Measurements from ENCODE around the gene ACTN4. TPM values are rescaled to one million over a fixed set of nuclear protein-coding genes. Genes with fewer than 3 reads are reported as not detected.

Gene ACTN4
- total and polyA plus RNA-seq, 2 experiments from 2014 or later: 59.3 to 321 TPM

GRCh38 chr19:38713227-38713649, 65.8 kb downstream of the ACTN4 start:
- Histone ChIP-seq H3K9me3 (ENCODE audit: low read depth) (no peaks in the 10 kb centered on the region), H3K4me1 (ENCODE audit: insufficient read depth) (no peaks in the 10 kb centered on the region), H3K27me3 (no peaks in the 10 kb centered on the region), H4K20me1 (ENCODE audit: insufficient read depth, poor library complexity, severe bottlenecking) (no peaks in the 10 kb centered on the region), H3K36me3 (replicated peaks; ENCODE audit: insufficient read depth, low read depth) (peaks cover 4% of the 10 kb centered on the region), H3K4me3 (no peak overlapping the region), H3K9me2 (replicated peaks; ENCODE audit: insufficient read depth) (no peaks in the 10 kb centered on the region), H3K4me2 (no peak overlapping the region), H2AFZ (no peak overlapping the region), H3K27ac (no peak overlapping the region), H3K79me2 (peaks cover 17% of the 10 kb centered on the region)
- no peak for DNase-seq (ENCODE audit: low spot score)
- TF ChIP-seq CTCF (IDR thresholded peaks at IDR 0.05; ENCODE audit: poor library complexity) (no peak), EZH2phosphoT487 (IDR thresholded peaks at IDR 0.05; ENCODE audit: low read depth, severe bottlenecking, unreplicated experiment) (no peak), EZH2 (IDR thresholded peaks at IDR 0.05; ENCODE audit: borderline replicate concordance) (no peak)
- WGBS (ENCODE audit: low lambda C conversion rate, missing lambda C conversion rate): 96% methylated on average over 18 of the region's 19 CpGs

GRCh38 chr19:38713865-38714264, 66.4 kb downstream of the ACTN4 start:
- Histone ChIP-seq H3K27ac (no peak overlapping the region), H3K4me1 (ENCODE audit: insufficient read depth) (peaks cover 2% of the 10 kb centered on the region), H3K4me3 (no peak overlapping the region), H3K9me3 (ENCODE audit: low read depth) (no peaks in the 10 kb centered on the region), H4K20me1 (ENCODE audit: insufficient read depth, poor library complexity, severe bottlenecking) (no peaks in the 10 kb centered on the region), H3K79me2 (peaks cover 12% of the 10 kb centered on the region), H2AFZ (no peak overlapping the region), H3K27me3 (no peaks in the 10 kb centered on the region), H3K4me2 (no peak overlapping the region), H3K36me3 (replicated peaks; ENCODE audit: insufficient read depth, low read depth) (peaks cover 4% of the 10 kb centered on the region), H3K9me2 (replicated peaks; ENCODE audit: insufficient read depth) (no peaks in the 10 kb centered on the region)
- 88% methylated on average over 14 of the region's 14 CpGs for WGBS (ENCODE audit: low lambda C conversion rate, missing lambda C conversion rate)
- TF ChIP-seq CTCF (IDR thresholded peaks at IDR 0.05; ENCODE audit: poor library complexity) (no peak), EZH2 (IDR thresholded peaks at IDR 0.05; ENCODE audit: borderline replicate concordance) (no peak), EZH2phosphoT487 (IDR thresholded peaks at IDR 0.05; ENCODE audit: low read depth, severe bottlenecking, unreplicated experiment) (no peak)
- no peak for DNase-seq (ENCODE audit: low spot score)

GRCh38 chr19:38714354-38714778, 66.9 kb downstream of the ACTN4 start:
- H3K79me2 ChIP-seq: peaks cover 7% of the 10 kb centered on the region
- no peaks in the 10 kb centered on the region for H3K9me2 ChIP-seq (replicated peaks; ENCODE audit: insufficient read depth)
- H3K4me1 ChIP-seq (ENCODE audit: insufficient read depth): peaks cover 7% of the 10 kb centered on the region
- no peaks in the 10 kb centered on the region for H3K9me3 ChIP-seq (ENCODE audit: low read depth)
- TF ChIP-seq CTCF (IDR thresholded peaks at IDR 0.05; ENCODE audit: poor library complexity) (no peak), EZH2 (IDR thresholded peaks at IDR 0.05; ENCODE audit: borderline replicate concordance) (no peak), EZH2phosphoT487 (IDR thresholded peaks at IDR 0.05; ENCODE audit: low read depth, severe bottlenecking, unreplicated experiment) (no peak)
- H3K27ac ChIP-seq: no peak overlapping the region
- no peak overlapping the region for H2AFZ ChIP-seq
- peaks cover 4% of the 10 kb centered on the region for H3K36me3 ChIP-seq (replicated peaks; ENCODE audit: insufficient read depth, low read depth)
- no peaks in the 10 kb centered on the region for H4K20me1 ChIP-seq (ENCODE audit: insufficient read depth, poor library complexity, severe bottlenecking)
- H3K27me3 ChIP-seq: no peaks in the 10 kb centered on the region
- 88% methylated on average over 14 of the region's 14 CpGs for WGBS (ENCODE audit: low lambda C conversion rate, missing lambda C conversion rate)
- no peak overlapping the region for H3K4me2 ChIP-seq
- no peak for DNase-seq (ENCODE audit: low spot score)
- H3K4me3 ChIP-seq: no peak overlapping the region

- DNase-seq (ENCODE audit: low spot score): no peak
- Histone ChIP-seq H3K36me3 (replicated peaks; ENCODE audit: insufficient read depth, low read depth) (peaks cover 4% of the 10 kb centered on the region), H3K79me2 (peaks cover 5% of the 10 kb centered on the region), H3K4me2 (no peak overlapping the region), H3K4me1 (ENCODE audit: insufficient read depth) (peaks cover 14% of the 10 kb centered on the region), H4K20me1 (ENCODE audit: insufficient read depth, poor library complexity, severe bottlenecking) (no peaks in the 10 kb centered on the region), H3K9me2 (replicated peaks; ENCODE audit: insufficient read depth) (no peaks in the 10 kb centered on the region), H2AFZ (no peak overlapping the region), H3K27ac (no peak overlapping the region), H3K27me3 (no peaks in the 10 kb centered on the region), H3K4me3 (no peak overlapping the region), H3K9me3 (ENCODE audit: low read depth) (no peaks in the 10 kb centered on the region)
- WGBS (ENCODE audit: low lambda C conversion rate, missing lambda C conversion rate): 98% methylated on average over 3 of the region's 3 CpGs
- TF ChIP-seq CTCF (IDR thresholded peaks at IDR 0.05; ENCODE audit: poor library complexity) (no peak), EZH2phosphoT487 (IDR thresholded peaks at IDR 0.05; ENCODE audit: low read depth, severe bottlenecking, unreplicated experiment) (no peak), EZH2 (IDR thresholded peaks at IDR 0.05; ENCODE audit: borderline replicate concordance) (no peak)
Observed at GRCh38 chr19:38715555-38715954, 68.1 kb downstream of the ACTN4 start.

Data from hepatocyte (in vitro differentiated cells).